ENCODE results near the gene ROS1.
A peak's percentile ranks its signal among the peaks of the same experiment; 100 is the strongest.

Gene ROS1

GRCh38 chr6:117329926-117330325, 95.8 kb downstream of the ROS1 start:
- DNase-seq, result no peak

DNA sequence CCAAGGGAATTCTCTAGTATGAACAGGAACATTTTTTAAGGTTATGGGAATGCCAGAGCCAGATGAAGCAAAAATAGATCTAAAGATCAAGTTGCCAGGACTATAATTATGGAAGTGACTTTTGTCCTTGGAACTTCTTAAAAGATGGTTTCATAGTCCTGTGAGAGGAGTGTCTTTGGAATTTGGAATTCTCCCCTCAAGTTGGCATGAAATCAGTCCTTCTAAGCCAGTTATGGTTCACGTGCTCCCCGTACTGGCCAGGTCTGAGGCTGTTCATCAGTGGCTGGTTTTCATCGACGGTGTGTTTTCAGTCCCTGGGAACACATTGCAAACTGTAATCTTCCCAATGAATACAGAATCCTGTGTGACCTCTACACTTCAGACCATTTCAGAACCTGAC, 97.2 kb downstream of the ROS1 start:
- no peak for DNase-seq
- in situ Hi-C loops (cut with MboI; ENCODE audit: low pct_unique_long_range_greater_than_20kb, low sequenced_read_pairs), result no loop called here

More at GRCh38 chr6:117329926-117330325, 95.8 kb downstream of the ROS1 start:
- in situ Hi-C loops (cut with MboI; ENCODE audit: low pct_unique_long_range_greater_than_20kb, low sequenced_read_pairs), result no loop called here

DNA sequence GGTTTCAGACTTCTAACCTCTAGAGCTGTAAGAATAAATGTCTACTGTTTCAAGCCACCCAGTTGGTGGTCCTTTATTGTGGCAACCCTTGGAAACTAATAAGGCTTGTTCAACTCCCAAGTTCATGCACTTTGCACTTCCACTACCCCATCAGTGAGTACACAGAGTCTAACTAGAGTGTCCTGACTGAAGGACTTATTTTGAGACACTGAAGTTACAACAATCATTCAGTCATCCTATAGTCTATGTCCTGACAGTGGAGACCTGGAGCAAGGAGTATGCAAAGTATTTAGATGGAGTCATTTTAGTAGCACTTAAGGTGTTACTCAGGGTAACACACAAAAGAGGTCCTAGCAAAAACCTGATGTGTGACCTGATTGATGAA, 97.7 kb downstream of the ROS1 start:
- no peak for DNase-seq
- in situ Hi-C loops (cut with MboI; ENCODE audit: low pct_unique_long_range_greater_than_20kb, low sequenced_read_pairs), result no loop called here

GRCh38 chr6:117327149-117328004, 98.4 kb downstream of the ROS1 start:
- in situ Hi-C loops (cut with MboI; ENCODE audit: low pct_unique_long_range_greater_than_20kb, low sequenced_read_pairs), result no loop called here
- DNase-seq, result no peak

GRCh38 chr6:117326396-117326795, 99.3 kb downstream of the ROS1 start:
- DNase-seq, result no peak
- in situ Hi-C loops (cut with MboI; ENCODE audit: low pct_unique_long_range_greater_than_20kb, low sequenced_read_pairs), result no loop called here

DNA sequence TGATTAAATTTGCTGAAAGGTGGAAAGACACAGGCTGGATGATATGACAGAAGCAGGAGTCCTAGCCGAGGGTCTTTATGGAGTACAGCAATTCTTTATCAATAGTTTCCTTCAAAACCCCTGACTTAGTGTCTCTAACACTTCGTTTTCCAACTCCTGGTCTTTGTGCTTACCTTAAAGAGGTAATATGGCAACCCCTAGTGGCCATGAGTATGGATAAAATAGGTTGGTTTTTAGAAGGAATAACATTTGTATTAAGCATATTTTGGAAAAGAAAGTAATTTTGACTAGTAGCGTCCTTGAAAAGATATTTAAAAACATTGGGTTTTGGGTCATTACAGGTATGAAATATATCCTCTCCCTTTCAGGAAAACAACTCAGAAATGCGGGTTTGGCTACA, 108.5 kb downstream of the ROS1 start:
- peak; percentile 9 for DNase-seq
- in situ Hi-C loops (cut with MboI; ENCODE audit: low pct_unique_long_range_greater_than_20kb, low sequenced_read_pairs), result no loop called here

DNA sequence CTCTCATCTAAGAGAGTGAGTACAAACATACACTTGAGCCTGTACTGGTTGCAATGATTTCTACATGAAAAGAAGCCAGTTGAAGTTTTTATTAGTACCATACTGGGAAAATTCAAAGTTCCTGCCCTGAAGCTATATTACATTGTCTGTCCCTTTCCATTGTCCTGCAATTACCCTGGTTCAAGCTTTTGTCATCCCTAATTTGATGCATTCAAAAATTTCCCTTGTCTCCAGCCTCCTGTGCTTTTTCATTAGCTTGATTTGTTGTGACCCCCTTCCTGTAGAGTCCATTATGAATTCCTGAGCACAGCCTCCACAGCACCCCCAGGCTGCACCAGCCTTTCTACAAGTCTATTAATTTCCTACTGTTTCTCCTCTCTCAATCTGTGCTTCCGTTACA, 114.0 kb downstream of the ROS1 start:
- DNase-seq, result no peak
- in situ Hi-C loops (cut with MboI; ENCODE audit: low pct_unique_long_range_greater_than_20kb, low sequenced_read_pairs), result no loop called here

GRCh38 chr6:117311310-117311709, 114.4 kb downstream of the ROS1 start:
- in situ Hi-C loops (cut with MboI; ENCODE audit: low pct_unique_long_range_greater_than_20kb, low sequenced_read_pairs), result no loop called here
- DNase-seq, result no peak

DNA sequence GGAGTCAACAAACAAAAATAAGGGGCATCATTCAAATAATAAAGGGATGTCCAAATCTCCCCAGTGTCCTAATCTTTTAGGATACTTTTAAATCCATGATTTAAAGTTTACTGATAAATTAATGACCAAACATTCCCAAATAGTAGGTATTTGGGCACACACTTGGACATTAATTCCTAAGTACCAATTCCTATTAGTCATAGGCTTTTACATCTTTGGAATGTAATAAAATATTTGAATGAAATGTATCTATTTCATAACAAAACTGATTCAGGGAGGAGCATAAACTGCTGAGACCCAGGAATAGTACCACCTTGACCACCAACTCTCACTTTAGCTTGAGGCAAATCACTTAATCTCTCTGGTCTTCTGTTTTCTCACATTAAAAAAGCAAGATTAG, 116.1 kb downstream of the ROS1 start:
- DNase-seq, result no peak
- in situ Hi-C loops (cut with MboI; ENCODE audit: low pct_unique_long_range_greater_than_20kb, low sequenced_read_pairs), result no loop called here

DNA sequence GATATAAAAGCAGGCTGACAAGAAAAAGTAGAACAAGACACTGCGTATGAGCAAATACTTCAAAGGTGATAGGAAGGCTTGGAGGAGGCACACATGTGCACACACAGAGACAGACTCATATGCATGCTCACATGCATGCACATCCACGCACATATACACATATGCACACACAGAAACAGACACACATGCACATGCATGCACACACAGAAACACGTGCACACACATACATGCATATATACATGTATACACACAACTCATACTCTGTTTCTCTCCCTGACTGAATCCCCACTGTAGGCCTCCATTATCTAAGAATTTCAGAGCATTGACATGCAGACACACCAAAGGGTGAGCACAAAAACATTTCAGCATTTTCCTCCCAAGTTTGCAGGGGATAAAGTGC, 116.7 kb downstream of the ROS1 start:
- DNase-seq, result no peak

DNA sequence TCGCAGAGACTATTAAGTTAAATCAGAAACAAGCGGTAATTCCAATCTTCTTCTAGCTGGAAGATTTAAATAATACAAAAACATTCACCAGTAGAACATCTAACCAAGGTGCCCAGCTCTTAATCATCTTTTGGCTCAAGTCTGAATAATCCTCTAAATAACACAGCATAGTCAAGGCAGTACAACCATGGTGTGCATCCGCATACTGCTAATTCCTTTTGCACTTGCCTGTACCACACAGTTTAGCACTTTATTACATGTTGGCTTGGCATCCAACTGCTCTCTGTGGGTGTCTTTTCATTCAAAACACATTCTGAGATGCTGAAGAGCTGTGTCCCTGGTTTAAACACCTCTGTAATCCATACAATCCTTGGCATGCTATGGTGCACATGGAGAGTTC, 118.1 kb downstream of the ROS1 start:
- no peak for DNase-seq
- in situ Hi-C loops (cut with MboI; ENCODE audit: low pct_unique_long_range_greater_than_20kb, low sequenced_read_pairs), result no loop called here

More for the DNA sequence above, 116.7 kb downstream of the ROS1 start:
- in situ Hi-C loops (cut with MboI; ENCODE audit: low pct_unique_long_range_greater_than_20kb, low sequenced_read_pairs), result no loop called here

DNA sequence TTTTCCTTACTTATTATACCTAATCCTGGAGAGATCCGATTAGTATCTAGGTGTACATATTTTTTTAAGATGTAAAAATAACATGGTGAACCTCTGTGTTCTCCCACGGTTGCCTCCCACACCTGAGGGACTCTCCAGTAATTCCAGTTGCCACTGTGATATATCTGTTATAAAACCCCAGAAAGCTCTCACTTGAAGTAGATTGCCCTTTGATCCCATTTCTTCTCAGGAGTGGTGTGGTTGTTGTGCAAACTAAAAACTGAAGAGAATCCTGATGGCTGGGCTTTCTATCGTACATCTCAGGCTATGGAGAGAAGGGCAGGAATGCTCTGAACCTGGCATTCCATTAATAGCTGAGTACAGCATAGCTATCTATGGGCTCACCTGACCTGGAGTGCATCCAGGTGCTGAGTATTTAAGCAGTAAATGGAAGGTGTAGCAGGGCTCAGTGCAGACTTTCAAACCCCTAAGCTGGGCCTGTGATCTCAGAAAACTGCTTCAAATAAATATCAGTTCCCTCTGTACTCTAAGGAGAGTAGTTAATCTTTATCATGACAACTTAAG, 119.4 kb downstream of the ROS1 start:
- no peak for DNase-seq
- in situ Hi-C loops (cut with MboI; ENCODE audit: low pct_unique_long_range_greater_than_20kb, low sequenced_read_pairs), result no loop called here

GRCh38 chr6:117304446-117304845, 121.3 kb downstream of the ROS1 start:
- no peak for DNase-seq
- in situ Hi-C loops (cut with MboI; ENCODE audit: low pct_unique_long_range_greater_than_20kb, low sequenced_read_pairs), result no loop called here

DNA sequence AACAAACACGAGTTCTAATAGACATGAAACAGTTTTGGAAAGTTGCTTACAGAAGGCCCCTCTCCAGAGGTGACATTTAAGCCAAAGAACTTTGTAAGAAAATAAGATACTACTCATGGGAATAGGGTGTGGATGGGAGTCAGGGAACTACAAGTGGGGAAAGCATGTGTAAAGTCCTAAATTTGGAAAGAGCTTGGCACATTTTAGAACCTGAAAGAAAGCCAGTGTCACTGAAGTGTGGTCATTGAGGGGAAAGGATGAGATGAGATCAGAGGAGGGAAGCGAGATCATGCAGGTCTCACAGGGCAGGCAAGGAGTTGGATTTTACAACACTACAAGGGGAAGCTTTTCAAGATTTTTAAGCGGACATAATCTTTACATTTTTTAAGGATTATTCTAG, 122.4 kb downstream of the ROS1 start:
- DNase-seq, result no peak
- in situ Hi-C loops (cut with MboI; ENCODE audit: low pct_unique_long_range_greater_than_20kb, low sequenced_read_pairs), result no loop called here

DNA sequence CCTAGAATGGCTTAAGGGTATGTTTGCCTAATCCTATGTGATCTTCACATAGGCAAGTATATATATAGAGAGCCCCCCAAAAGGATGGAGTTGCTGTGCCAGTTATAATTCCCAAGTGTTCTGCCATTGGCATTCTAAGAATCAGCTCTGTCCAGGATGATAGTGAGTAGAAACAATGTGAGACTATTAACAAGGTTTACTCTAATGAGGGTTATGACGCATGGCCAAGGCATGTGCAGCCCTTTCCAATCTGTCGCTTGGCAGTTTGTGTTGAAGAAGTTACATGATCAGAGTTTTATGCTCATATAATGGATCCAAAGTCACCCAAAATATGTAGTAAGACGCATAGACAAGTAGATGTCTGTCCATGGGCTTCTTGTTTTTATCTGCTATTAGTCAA, 126.8 kb downstream of the ROS1 start:
- in situ Hi-C loops (cut with MboI; ENCODE audit: low pct_unique_long_range_greater_than_20kb, low sequenced_read_pairs), result no loop called here
- DNase-seq, result no peak

DNA sequence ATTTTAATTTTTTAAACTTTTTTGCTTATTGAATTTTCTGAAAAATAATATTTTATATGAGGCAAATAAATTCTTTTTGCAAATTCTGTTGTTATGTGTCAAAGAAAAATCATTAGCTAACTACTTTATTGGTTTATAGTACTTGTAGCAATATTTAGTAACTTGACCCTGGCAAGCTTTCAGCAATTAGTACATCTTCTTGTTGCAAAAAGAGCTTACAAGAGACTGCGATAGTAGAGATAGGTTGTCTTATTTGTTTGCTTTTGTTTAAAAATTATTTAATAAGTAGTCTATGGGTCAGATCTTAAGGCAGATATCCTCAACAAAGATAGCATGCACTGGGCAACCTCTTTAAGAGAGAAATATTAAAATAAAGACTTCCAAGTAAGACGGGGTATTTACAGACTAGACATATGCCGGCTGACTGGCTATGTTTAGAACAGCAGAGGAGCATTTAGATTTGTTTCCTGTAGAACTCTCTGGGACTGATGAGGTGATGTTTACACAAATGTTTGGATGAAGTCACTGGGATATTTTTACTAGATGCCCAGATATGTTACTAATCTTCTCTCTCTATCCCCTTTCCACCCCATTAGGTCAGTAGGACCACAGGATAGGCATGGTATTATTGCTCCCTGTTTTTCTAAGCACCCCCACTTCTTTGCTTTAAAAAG, 135.4 kb downstream of the ROS1 start:
- in situ Hi-C loops (cut with MboI; ENCODE audit: low pct_unique_long_range_greater_than_20kb, low sequenced_read_pairs), result no loop called here
- no peak for DNase-seq

DNA sequence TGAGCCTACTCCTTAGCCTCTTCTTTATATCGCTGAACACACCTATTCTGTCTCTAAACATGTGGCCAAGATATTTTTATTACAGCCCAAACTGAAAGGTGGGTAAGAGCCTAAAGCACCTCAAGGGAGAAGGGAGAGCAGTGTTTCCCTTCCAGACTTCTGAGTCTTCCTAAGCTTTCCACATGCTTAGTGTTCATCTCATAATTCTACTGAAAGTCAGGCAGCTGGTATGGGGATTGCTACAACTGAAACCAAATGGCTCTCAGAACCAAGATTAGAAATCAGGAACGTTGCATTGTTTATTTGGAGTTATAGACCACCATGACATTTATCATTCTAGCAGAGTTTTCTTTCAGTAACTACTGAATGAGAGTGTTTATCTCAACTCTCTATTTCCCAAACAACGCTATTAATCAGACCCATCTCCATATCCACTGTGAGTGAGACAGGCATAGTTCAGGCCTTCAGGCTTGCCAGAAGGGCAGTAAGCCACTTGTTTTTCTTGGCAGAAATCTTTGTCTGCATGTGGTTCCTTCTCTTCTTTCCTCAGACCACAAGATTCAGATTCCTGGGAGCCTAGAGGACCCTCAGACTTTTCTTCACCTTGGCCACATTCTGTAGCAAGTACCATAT, 137.5 kb downstream of the ROS1 start:
- in situ Hi-C loops (cut with MboI; ENCODE audit: low pct_unique_long_range_greater_than_20kb, low sequenced_read_pairs), result no loop called here
- DNase-seq, result no peak

DNA sequence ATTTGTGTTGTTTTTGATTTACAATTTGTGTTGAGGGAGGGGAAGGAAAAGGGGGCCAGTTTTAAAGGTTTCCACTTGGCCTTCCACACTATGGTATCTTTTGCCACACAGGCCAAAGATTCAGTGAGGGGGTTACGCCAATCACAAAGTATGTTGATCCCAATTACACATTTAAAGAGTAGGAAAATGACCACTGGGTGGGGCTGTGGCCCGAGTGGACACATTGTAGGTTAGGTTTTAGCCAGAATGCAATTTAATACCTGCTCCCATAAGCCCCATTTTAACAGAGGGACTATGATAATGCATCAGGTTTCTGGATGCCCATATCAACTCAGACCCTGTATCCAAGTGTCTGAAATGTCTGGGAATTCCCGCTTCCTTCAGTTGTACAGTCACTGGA, 144.8 kb downstream of the ROS1 start:
- in situ Hi-C loops (cut with MboI; ENCODE audit: low pct_unique_long_range_greater_than_20kb, low sequenced_read_pairs), result no loop called here
- DNase-seq, result no peak

GRCh38 chr6:117276778-117277316, 148.9 kb downstream of the ROS1 start:
- in situ Hi-C loops (cut with MboI; ENCODE audit: low pct_unique_long_range_greater_than_20kb, low sequenced_read_pairs), result no loop called here

DNA sequence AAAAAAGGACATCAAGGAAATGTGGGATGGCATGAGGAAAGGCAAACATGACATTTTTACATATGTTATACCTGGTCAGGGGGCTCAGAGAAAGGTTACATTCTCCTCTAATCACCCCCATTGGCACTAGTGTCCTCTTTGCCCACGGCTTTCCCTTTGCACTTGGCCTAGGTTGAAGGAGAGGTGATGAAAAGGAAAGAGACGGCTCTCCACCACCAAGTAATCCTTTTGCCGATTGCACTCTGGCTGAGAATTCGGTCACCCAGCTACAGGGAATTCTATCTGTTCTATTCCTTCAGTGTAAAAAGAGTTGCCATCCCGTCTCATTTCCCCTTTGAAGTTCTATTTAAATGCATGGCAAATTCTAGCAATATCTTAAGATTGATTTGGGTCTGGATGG, 150.0 kb downstream of the ROS1 start:
- in situ Hi-C loops (cut with MboI; ENCODE audit: low pct_unique_long_range_greater_than_20kb, low sequenced_read_pairs), result no loop called here
- no peak for DNase-seq

More at GRCh38 chr6:117276778-117277316, 148.9 kb downstream of the ROS1 start:
- no peak for DNase-seq
